IMR-90 (cell line): Measurements from ENCODE around the gene ENTPD1. TPM values are rescaled to one million over a fixed set of nuclear protein-coding genes. Genes with fewer than 3 reads are reported as not detected.
"Not testable (repeated sequence)": the region's sequence is repeated elsewhere in the genome, so short reads cannot be mapped to it uniquely, and the experiment has no call there.

Experiments
- ATAC-seq: fragments of 200-7000 bp; cut with Tn5 transposase; 2 replicates; pipeline ENCODE4 v1.9.1; 2020; ENCODE audit warnings: low read depth, mild to moderate bottlenecking, moderate library complexity
- BruUV-seq: library from RNA; stranded (reverse); fragments of 400-500 nt; replicated peaks from 2 replicates; lab custom pipeline; 2021; lab: Mats Ljungman, UMichigan
- CTCF ChIA-PET: fragments of 300-600 bp; formaldehyde crosslinking; extraction: SDS; loops from one replicate; lab custom pipeline; 2021; ENCODE audit warnings: antibody characterized with exemption; lab: Yijun Ruan, JAX
- POLR2A ChIA-PET: fragments of 300-600 bp; sonication (Branson Sonifier 250); formaldehyde crosslinking; loops from one replicate; lab custom pipeline; 2022; ENCODE audit warnings: antibody characterized with exemption; ENCODE audit not compliant: unreplicated experiment; lab: Charles Lee
- DNase-seq: peaks from one replicate; pipeline ENCODE4 v3.0.0; 2013
- H2AFZ ChIP-seq: replicated peaks from 2 replicates; pipeline ENCODE3; 2013; ENCODE audit warnings: low read length, mild to moderate bottlenecking; ENCODE audit not compliant: poor library complexity
- H2AK5ac ChIP-seq: 2 replicates; pipeline ENCODE4 v1.6.1; 2013; ENCODE audit warnings: low read depth, low read length, inconsistent platforms
- H2AK9ac ChIP-seq: replicated peaks from 2 replicates; pipeline ENCODE3; 2013; ENCODE audit warnings: mild to moderate bottlenecking, low read depth, low read length, moderate library complexity; ENCODE audit not compliant: poor library complexity
- H2BK120ac ChIP-seq: 2 replicates; pipeline ENCODE4 v1.6.1; 2013; ENCODE audit warnings: low read depth, low read length, inconsistent platforms
- H2BK15ac ChIP-seq: 3 replicates; pipeline ENCODE4 v1.6.1; 2013; ENCODE audit warnings: low read depth, low read length, inconsistent platforms
- H2BK20ac ChIP-seq: 2 replicates; pipeline ENCODE4 v1.6.1; 2013; ENCODE audit warnings: low read depth, mild to moderate bottlenecking, inconsistent platforms, low read length, moderate library complexity
- H2BK5ac ChIP-seq: 2 replicates; pipeline ENCODE4 v1.6.1; 2013; ENCODE audit warnings: mild to moderate bottlenecking, low read depth, low read length, inconsistent platforms; ENCODE audit not compliant: poor library complexity, severe bottlenecking
- H3K14ac ChIP-seq: replicated peaks from 2 replicates; pipeline ENCODE4 v1.6.1; 2013; ENCODE audit warnings: low read depth, low read length, inconsistent platforms
- H3K18ac ChIP-seq: 2 replicates; pipeline ENCODE4 v1.6.1; 2013; ENCODE audit warnings: low read depth, low read length, control low read depth
- H3K23ac ChIP-seq: 2 replicates; pipeline ENCODE4 v1.6.1; 2013; ENCODE audit warnings: low read depth, low read length, inconsistent platforms
- H3K27ac ChIP-seq: 2 replicates; pipeline ENCODE4 v1.5.1; 2013; ENCODE audit warnings: mild to moderate bottlenecking, control low read depth, low read length; ENCODE audit not compliant: insufficient read depth
- H3K27me3 ChIP-seq: 2 replicates; pipeline ENCODE4 v1.6.1; 2013; ENCODE audit warnings: low read length; ENCODE audit not compliant: control insufficient read depth, insufficient read depth
- H3K36me3 ChIP-seq: 2 replicates; pipeline ENCODE4 v1.6.1; 2013; ENCODE audit warnings: low read length, mixed read lengths; ENCODE audit not compliant: control insufficient read depth, insufficient read depth
- H3K4ac ChIP-seq: 2 replicates; pipeline ENCODE4 v1.6.1; 2013; ENCODE audit warnings: low read depth, low read length, inconsistent platforms
- H3K4me1 ChIP-seq: 2 replicates; pipeline ENCODE4 v1.6.1; 2013; ENCODE audit warnings: low read length, mixed read lengths; ENCODE audit not compliant: control insufficient read depth, insufficient read depth
- H3K4me2 ChIP-seq: 2 replicates; pipeline ENCODE4 v1.6.1; 2013; ENCODE audit warnings: low read depth, mild to moderate bottlenecking, control low read depth, low read length, moderate library complexity
- H3K4me3 ChIP-seq: 2 replicates; pipeline ENCODE4 v1.5.1; 2013; ENCODE audit warnings: low read depth, mild to moderate bottlenecking, control low read depth, low read length, moderate library complexity; ENCODE audit not compliant: insufficient read depth
- H3K56ac ChIP-seq: 2 replicates; pipeline ENCODE4 v1.6.1; 2013; ENCODE audit warnings: low read length, inconsistent platforms; ENCODE audit not compliant: insufficient read depth; ENCODE audit errors: extremely low read depth
- H3K79me1 ChIP-seq, 2 experiments: 2 replicates each; pipeline ENCODE4 v1.6.1; 2013; ENCODE audit warnings: low read length in 2 of 2, inconsistent platforms in 1 of 2, low read depth in 1 of 2
- H3K9ac ChIP-seq: 2 replicates; pipeline ENCODE4 v1.6.1; 2013; ENCODE audit warnings: low read depth, low read length, control low read depth
- H3K9me1 ChIP-seq: 2 replicates; pipeline ENCODE4 v1.6.1; 2013; ENCODE audit warnings: low read length, inconsistent platforms; ENCODE audit not compliant: insufficient read depth
- H3K9me3 ChIP-seq: 2 replicates; pipeline ENCODE4 v1.6.1; 2013; ENCODE audit warnings: low read length; ENCODE audit not compliant: control insufficient read depth, insufficient read depth
- H4K20me1 ChIP-seq: 2 replicates; pipeline ENCODE4 v1.6.1; 2013; ENCODE audit warnings: low read length, inconsistent platforms; ENCODE audit not compliant: insufficient read depth
- H4K5ac ChIP-seq: 2 replicates; pipeline ENCODE4 v1.6.1; 2013; ENCODE audit warnings: mild to moderate bottlenecking, low read depth, low read length, control low read depth
- H4K8ac ChIP-seq, 2 experiments: 2 replicates each; pipeline ENCODE4 v1.6.1; 2013; ENCODE audit warnings: low read depth in 2 of 2, low read length in 2 of 2, control low read depth in 1 of 2, inconsistent platforms in 1 of 2
- H4K91ac ChIP-seq: 2 replicates; pipeline ENCODE4 v1.6.1; 2013; ENCODE audit warnings: low read depth, low read length, inconsistent platforms; ENCODE audit not compliant: insufficient read depth
- WGBS, 2 experiments: methylation state at CpG; one replicate each; pipeline versions ENCODE4 v1.1.5 to v1.1.7; 2013; ENCODE audit warnings: missing lambda C conversion rate in 2 of 2; ENCODE audit not compliant: insufficient read length in 1 of 2; ENCODE audit errors: extremely low coverage in 2 of 2; 5-methylcytosine and 5-hydroxymethylcytosine counted together
- dilution Hi-C: fragments of 300-500 bp; cut with HindIII; formaldehyde crosslinking; loops from one replicate; pipeline ENCODE4 v1.14.3; 2018; ENCODE audit warnings: low sequenced_read_pairs; ENCODE audit not compliant: unreplicated experiment
- in situ Hi-C: fragments of 300-500 bp; cut with MboI; formaldehyde crosslinking; loops from 3 replicates; pipeline ENCODE4 v1.14.3; 2019; ENCODE audit warnings: low sequenced_read_pairs, inconsistent platforms, mixed read lengths
- intact Hi-C: fragments of 100-400 bp; cut with micrococcal nuclease; formaldehyde crosslinking; loops from 2 replicates; pipeline ENCODE4 v1.10.0; 2022
- polyA plus RNA-seq, 3 experiments: library from polyadenylated mRNA; depleted of rRNA; stranded (reverse); fragments of >200 nt; gene quantifications; 2 replicates each; pipeline ENCODE4 v1.2.3, GENCODE V29; 2012; ENCODE audit warnings: low replicate concordance in 1 of 3
- total RNA-seq: library from RNA; depleted of rRNA; stranded (reverse); fragments of >200 nt; gene quantifications from 2 replicates; pipeline ENCODE4 v1.2.3, GENCODE V29; 2012

Gene ENTPD1
- total and polyA plus RNA-seq, 2 of the 4 experiments (the other 2 are of a cell fraction) = under 0.01 TPM; not detected in 1

- H2BK20ac ChIP-seq, H3K4ac ChIP-seq, POLR2A ChIA-PET, H2AFZ ChIP-seq, DNase-seq, H2AK5ac ChIP-seq, in situ Hi-C loops, H4K91ac ChIP-seq, H3K23ac ChIP-seq, H3K4me3 ChIP-seq, H3K14ac ChIP-seq, H3K56ac ChIP-seq, H3K9ac ChIP-seq, H3K79me1 ChIP-seq, H2BK5ac ChIP-seq, H4K20me1 ChIP-seq, H4K8ac ChIP-seq, H3K4me2 ChIP-seq, H4K5ac ChIP-seq, BruUV-seq, ATAC-seq, H3K18ac ChIP-seq, H2AK9ac ChIP-seq, H2BK120ac ChIP-seq, H3K9me1 ChIP-seq, H2BK15ac ChIP-seq, H3K9me3 ChIP-seq, dilution Hi-C loops, H3K27ac ChIP-seq, H3K27me3 ChIP-seq, H3K36me3 ChIP-seq, H3K4me1 ChIP-seq: not testable (repeated sequence)
- WGBS, 2 experiments = 98% methylated on average over 8 of the region's 12 CpGs; no CpG with 5 or more reads in 1 of the 2 experiments
- intact Hi-C loops = loop anchor here (2.0 kb wide), 1 partner anchor 75 kb away; no protein-coding TSS in a partner anchor
- CTCF ChIA-PET = interaction anchor here (1.0 to 2.1 kb wide), 4 partner anchors 36 to 212 kb away, joined by 3 to 8 read pairs (median 5); partner anchors contain the start of gene TCTN3
Observed at GRCh38 chr10:95905897-95906580, 150.1 kb downstream of the ENTPD1 start.
